ENCODE results near the gene HS3ST5.

Gene HS3ST5

DNA sequence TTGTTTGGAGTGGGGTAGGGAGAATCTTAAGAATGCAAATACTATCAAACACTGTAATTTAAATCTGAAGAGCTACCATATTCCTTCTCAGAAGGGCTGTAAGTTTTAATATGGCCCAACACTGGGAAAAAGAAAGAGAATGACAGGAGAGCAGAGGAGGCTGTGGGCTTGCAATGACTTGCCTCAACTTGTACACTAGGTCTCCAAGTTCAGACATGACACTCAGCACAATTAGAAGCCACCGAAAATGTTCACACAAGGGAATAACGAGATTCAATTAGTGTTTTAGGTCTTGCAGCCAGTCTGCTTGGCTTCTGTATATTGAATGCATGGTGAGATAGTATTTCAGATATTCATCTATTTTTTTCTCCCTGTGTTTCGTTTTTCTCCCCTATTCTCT lies 89.4 kb downstream of the HS3ST5 start:
- DNase-seq, result no peak
- H3K27me3 ChIP-seq (replicated peaks), result no peaks in the 10 kb centered on the region
- in situ Hi-C loops (cut with HindIII; ENCODE audit: low pct_ligation_motif_present, low sequenced_read_pairs), result no loop called here

DNA sequence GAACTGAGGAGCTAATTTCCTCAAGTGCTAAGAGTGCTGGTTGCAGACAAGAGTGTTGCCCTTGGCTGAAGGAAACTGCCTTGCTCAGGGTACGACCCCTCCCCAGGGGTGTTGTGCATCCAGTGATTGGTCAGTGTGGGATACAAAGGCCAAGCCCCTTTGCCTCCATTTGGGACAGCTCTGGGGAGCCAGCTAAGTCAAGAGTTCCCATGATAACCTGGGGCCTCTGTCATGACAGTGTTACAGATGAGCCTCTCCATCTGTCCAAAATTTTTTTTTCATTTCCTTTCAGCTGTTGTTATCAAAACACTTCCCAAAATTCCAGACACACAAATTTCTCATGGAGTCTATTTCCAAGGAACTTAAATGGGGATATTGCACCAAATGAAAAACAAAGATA lies 93.3 kb downstream of the HS3ST5 start:
- no peak for TF ChIP-seq CTCF (IDR thresholded peaks at IDR 0.05; ENCODE audit: low read depth, low read length, missing control alignments)
- Histone ChIP-seq H3K27me3 (replicated peaks) (no peaks in the 10 kb centered on the region), H3K27ac (no peak overlapping the region), H3K4me3 (ENCODE audit: low read depth, low read length) (no peak overlapping the region), H3K36me3 (replicated peaks) (no peaks in the 10 kb centered on the region)
- in situ Hi-C loops (cut with HindIII; ENCODE audit: low pct_ligation_motif_present, low sequenced_read_pairs), result no loop called here
- no peak for DNase-seq

More for the DNA sequence above, 89.4 kb downstream of the HS3ST5 start:
- TF ChIP-seq CTCF (IDR thresholded peaks at IDR 0.05; ENCODE audit: low read depth, low read length, missing control alignments), result no peak
- no peak overlapping the region for H3K4me3 ChIP-seq (ENCODE audit: low read depth, low read length)
- H3K36me3 ChIP-seq (replicated peaks), result no peaks in the 10 kb centered on the region
- H3K27ac ChIP-seq, result no peak overlapping the region

DNA sequence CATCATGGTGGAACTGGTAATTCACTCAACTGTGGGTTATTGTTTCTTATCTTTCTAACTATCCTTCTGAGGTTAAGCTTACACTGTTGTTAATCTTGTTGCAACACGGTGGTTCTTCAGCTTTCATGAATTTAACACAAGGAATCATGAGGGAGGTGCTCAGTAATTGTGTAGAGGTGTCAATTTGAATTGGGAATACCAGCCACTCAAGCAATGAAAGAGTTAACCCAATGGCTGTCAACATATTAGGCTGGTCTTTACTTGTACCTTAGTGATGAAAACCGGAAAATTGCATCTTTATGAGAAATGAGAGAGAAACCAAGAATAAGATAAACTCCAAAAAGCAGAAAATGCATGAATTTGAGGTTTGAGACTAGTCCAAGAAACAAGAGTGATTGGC lies 95.7 kb downstream of the HS3ST5 start:
- H3K27me3 ChIP-seq (replicated peaks), result no peaks in the 10 kb centered on the region
- no peak overlapping the region for H3K27ac ChIP-seq
- in situ Hi-C loops (cut with HindIII; ENCODE audit: low pct_ligation_motif_present, low sequenced_read_pairs), result no loop called here
- TF ChIP-seq CTCF (IDR thresholded peaks at IDR 0.05; ENCODE audit: low read depth, low read length, missing control alignments), result no peak
- H3K36me3 ChIP-seq (replicated peaks), result no peaks in the 10 kb centered on the region
- DNase-seq, result no peak
- H3K4me3 ChIP-seq (ENCODE audit: low read depth, low read length), result no peak overlapping the region

DNA sequence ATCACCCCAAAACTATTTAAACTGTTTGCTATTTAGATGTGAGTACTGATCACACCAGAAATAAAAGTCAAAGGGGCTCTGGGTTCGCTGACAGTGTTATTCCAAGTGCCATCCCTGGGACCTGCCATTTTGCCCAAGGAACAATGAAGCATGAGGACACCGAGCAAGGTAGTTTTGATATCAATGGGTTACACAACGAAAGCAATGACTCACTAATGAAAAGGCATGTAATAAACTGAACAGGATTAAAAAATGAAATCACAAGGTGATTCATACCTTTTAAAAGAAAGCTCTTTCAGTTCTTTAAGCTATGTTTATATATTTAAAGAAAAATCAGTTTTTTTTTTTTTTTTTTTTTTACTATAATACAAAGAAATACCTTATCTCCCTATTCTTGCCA lies 102.0 kb downstream of the HS3ST5 start:
- Histone ChIP-seq H3K4me3 (ENCODE audit: low read depth, low read length) (no peak overlapping the region), H3K27ac (no peak overlapping the region), H3K36me3 (replicated peaks) (no peaks in the 10 kb centered on the region), H3K27me3 (replicated peaks) (no peaks in the 10 kb centered on the region)
- no peak for DNase-seq
- in situ Hi-C loops (cut with HindIII; ENCODE audit: low pct_ligation_motif_present, low sequenced_read_pairs), result no loop called here
- TF ChIP-seq CTCF (IDR thresholded peaks at IDR 0.05; ENCODE audit: low read depth, low read length, missing control alignments), result no peak

DNA sequence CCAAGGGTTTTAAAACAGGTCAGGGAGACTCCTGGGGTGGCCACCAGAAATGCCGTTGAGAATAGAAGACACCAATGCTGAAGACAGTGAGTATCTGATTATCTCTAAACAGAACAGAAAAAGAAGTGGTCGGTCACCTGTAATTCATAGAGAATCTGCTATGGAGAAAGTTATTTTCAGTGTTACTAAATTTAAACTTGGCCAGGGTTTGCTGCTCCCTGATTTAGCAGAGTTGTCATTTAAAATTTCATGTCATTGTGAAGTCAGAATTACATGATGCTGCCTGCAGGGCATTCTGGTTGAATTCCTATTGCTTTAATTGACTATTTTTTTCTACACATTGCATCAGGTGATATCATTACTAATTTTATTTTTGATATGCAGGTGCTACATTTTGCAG lies 114.1 kb downstream of the HS3ST5 start:
- in situ Hi-C loops (cut with HindIII; ENCODE audit: low pct_ligation_motif_present, low sequenced_read_pairs), result no loop called here
- Histone ChIP-seq H3K36me3 (replicated peaks) (no peaks in the 10 kb centered on the region), H3K27ac (no peak overlapping the region), H3K4me3 (ENCODE audit: low read depth, low read length) (no peak overlapping the region), H3K27me3 (replicated peaks) (no peaks in the 10 kb centered on the region)
- TF ChIP-seq CTCF (IDR thresholded peaks at IDR 0.05; ENCODE audit: low read depth, low read length, missing control alignments), result no peak
- no peak for DNase-seq

- DNase-seq, result no peak
- no peak overlapping the region for H3K27ac ChIP-seq
- H3K36me3 ChIP-seq (replicated peaks), result no peaks in the 10 kb centered on the region
- in situ Hi-C loops (cut with HindIII; ENCODE audit: low pct_ligation_motif_present, low sequenced_read_pairs), result no loop called here
- H3K27me3 ChIP-seq (replicated peaks), result no peaks in the 10 kb centered on the region
- no peak overlapping the region for H3K4me3 ChIP-seq (ENCODE audit: low read depth, low read length)
- no peak for TF ChIP-seq CTCF (IDR thresholded peaks at IDR 0.05; ENCODE audit: low read depth, low read length, missing control alignments)
Observed at GRCh38 chr6:114227944-114228468, 114.8 kb downstream of the HS3ST5 start.

All from brain microvascular endothelial cell (primary cell).